MG63 (cell line): ENCODE measurements around the gene MYBPC1. TPM values are rescaled to one million over a fixed set of nuclear protein-coding genes. Genes with fewer than 3 reads are reported as not detected.
"Not testable (repeated sequence)": the region's sequence is repeated elsewhere in the genome, so short reads cannot be mapped to it uniquely, and the experiment has no call there.

Experiments
- DNase-seq: peaks from one replicate; pipeline ENCODE4 v3.0.0-alpha.2; 2020
- H3K27me3 ChIP-seq: fragments of 250-450 bp; sonication (Bioruptor Pico); 2 replicates; pipeline ENCODE4 v1.5.1; 2020; ENCODE audit warnings: mild to moderate bottlenecking, moderate library complexity
- H3K36me3 ChIP-seq: fragments of 250-450 bp; sonication (Bioruptor Pico); 2 replicates; pipeline ENCODE4 v1.5.1; 2020; ENCODE audit warnings: mild to moderate bottlenecking, moderate library complexity
- H3K4me3 ChIP-seq: fragments of 250-450 bp; sonication (Bioruptor Pico); 2 replicates; pipeline ENCODE4 v1.5.1; 2020; ENCODE audit warnings: mild to moderate bottlenecking, moderate library complexity
- H3K9me3 ChIP-seq: fragments of 250-450 bp; sonication (Bioruptor Pico); 2 replicates; pipeline ENCODE4 v1.5.1; 2020; ENCODE audit warnings: mild to moderate bottlenecking, moderate library complexity
- total RNA-seq: library from RNA; depleted of rRNA; stranded (reverse); fragments of >200 nt; shearing (Covaris generic); gene quantifications from 2 replicates; pipeline ENCODE4 v1.2.3, GENCODE V29; 2014; ENCODE audit warnings: low replicate concordance; rRNA removed

MYBPC1 gene
- not detected in 2 replicates for total RNA-seq

- H3K27me3 ChIP-seq, result 0 out of 2 replicates have a peak, but pooled peaks cover 2% of the 10 kb centered on the region
- no peak within 1 kb of the TSS for H3K4me3 ChIP-seq
- no peaks in the 10 kb centered on the region for H3K36me3 ChIP-seq
- no peak for DNase-seq
- H3K9me3 ChIP-seq, result no peaks in the 10 kb centered on the region
These were observed at the start of gene MYBPC1 for GRCh38 chr12:101594700-101595099. Gene MYBPC1, plus strand, starts transcription at chr12:101594971. Its CDS starts 100 bp downstream, at chr12:101595071.

- no peak for DNase-seq
- no peaks in the 10 kb centered on the region for H3K36me3 ChIP-seq
- no peak overlapping the region for H3K4me3 ChIP-seq
- H3K27me3 ChIP-seq, result no peaks in the 10 kb centered on the region
- no peaks in the 10 kb centered on the region for H3K9me3 ChIP-seq
These were observed 43.2 kb upstream of the MYBPC1 start for GRCh38 chr12:101551362-101552114.

GRCh38 chr12:101552277-101552676, 42.5 kb upstream of the MYBPC1 start:
- no peaks in the 10 kb centered on the region for H3K27me3 ChIP-seq
- no peaks in the 10 kb centered on the region for H3K36me3 ChIP-seq
- no peak overlapping the region for H3K4me3 ChIP-seq
- no peaks in the 10 kb centered on the region for H3K9me3 ChIP-seq
- DNase-seq, result peak; percentile 67

GRCh38 chr12:101557094-101557493, 37.7 kb upstream of the MYBPC1 start:
- Histone ChIP-seq H3K36me3 (no peaks in the 10 kb centered on the region), H3K27me3 (no peaks in the 10 kb centered on the region), H3K9me3 (no peaks in the 10 kb centered on the region), H3K4me3 (no peak overlapping the region)
- no peak for DNase-seq

- not testable (repeated sequence) for DNase-seq, H3K4me3 ChIP-seq, H3K36me3 ChIP-seq
These were observed 36.0 kb upstream of the MYBPC1 start for GRCh38 chr12:101558726-101559125.

GRCh38 chr12:101563212-101563611, 31.6 kb upstream of the MYBPC1 start:
- Histone ChIP-seq H3K36me3 (no peaks in the 10 kb centered on the region), H3K27me3 (no peaks in the 10 kb centered on the region), H3K9me3 (no peaks in the 10 kb centered on the region), H3K4me3 (no peak overlapping the region)
- no peak for DNase-seq

More at GRCh38 chr12:101558726-101559125, 36.0 kb upstream of the MYBPC1 start:
- not testable (repeated sequence) for H3K27me3 ChIP-seq, H3K9me3 ChIP-seq

GRCh38 chr12:101564912-101565311, 29.9 kb upstream of the MYBPC1 start:
- Histone ChIP-seq H3K36me3 (no peaks in the 10 kb centered on the region), H3K4me3 (no peak overlapping the region), H3K9me3 (no peaks in the 10 kb centered on the region), H3K27me3 (no peaks in the 10 kb centered on the region)
- no peak for DNase-seq

GRCh38 chr12:101566318-101566717, 28.5 kb upstream of the MYBPC1 start:
- DNase-seq, result no peak
- Histone ChIP-seq H3K4me3 (no peak overlapping the region), H3K27me3 (no peaks in the 10 kb centered on the region), H3K9me3 (no peaks in the 10 kb centered on the region), H3K36me3 (no peaks in the 10 kb centered on the region)

- Histone ChIP-seq H3K9me3 (no peaks in the 10 kb centered on the region), H3K27me3 (no peaks in the 10 kb centered on the region), H3K36me3 (no peaks in the 10 kb centered on the region), H3K4me3 (no peak overlapping the region)
- no peak for DNase-seq
These were observed 26.9 kb upstream of the MYBPC1 start for GRCh38 chr12:101567918-101568317.

- Histone ChIP-seq H3K9me3 (no peaks in the 10 kb centered on the region), H3K36me3 (no peaks in the 10 kb centered on the region), H3K4me3 (no peak overlapping the region), H3K27me3 (no peaks in the 10 kb centered on the region)
- peak; percentile 6 for DNase-seq
These were observed 24.7 kb upstream of the MYBPC1 start for GRCh38 chr12:101570047-101570446.

GRCh38 chr12:101571105-101571504, 23.7 kb upstream of the MYBPC1 start:
- no peak overlapping the region for H3K4me3 ChIP-seq
- H3K9me3 ChIP-seq, result no peaks in the 10 kb centered on the region
- DNase-seq, result no peak
- no peaks in the 10 kb centered on the region for H3K36me3 ChIP-seq
- no peaks in the 10 kb centered on the region for H3K27me3 ChIP-seq

- Histone ChIP-seq H3K4me3 (no peak overlapping the region), H3K9me3 (no peaks in the 10 kb centered on the region), H3K27me3 (no peaks in the 10 kb centered on the region), H3K36me3 (no peaks in the 10 kb centered on the region)
- DNase-seq, result no peak
These were observed 21.0 kb upstream of the MYBPC1 start for GRCh38 chr12:101573743-101574142.

GRCh38 chr12:101578417-101578816, 16.4 kb upstream of the MYBPC1 start:
- Histone ChIP-seq H3K27me3 (no peaks in the 10 kb centered on the region), H3K4me3 (no peak overlapping the region), H3K9me3 (no peaks in the 10 kb centered on the region), H3K36me3 (no peaks in the 10 kb centered on the region)
- DNase-seq, result no peak

GRCh38 chr12:101581190-101581589, 13.6 kb upstream of the MYBPC1 start:
- no peak for DNase-seq
- Histone ChIP-seq H3K9me3 (no peaks in the 10 kb centered on the region), H3K4me3 (no peak overlapping the region), H3K36me3 (no peaks in the 10 kb centered on the region), H3K27me3 (no peaks in the 10 kb centered on the region)

GRCh38 chr12:101582937-101583336, 11.8 kb upstream of the MYBPC1 start:
- Histone ChIP-seq H3K9me3 (no peaks in the 10 kb centered on the region), H3K4me3 (no peak overlapping the region), H3K36me3 (no peaks in the 10 kb centered on the region), H3K27me3 (peaks cover 4% of the 10 kb centered on the region; the same call in 1 of the 2 replicates)
- DNase-seq, result no peak

GRCh38 chr12:101590383-101590782, 4.4 kb upstream of the MYBPC1 start:
- H3K27me3 ChIP-seq, result peaks cover 6% of the 10 kb centered on the region; the same call in 1 of the 2 replicates
- H3K9me3 ChIP-seq, result no peaks in the 10 kb centered on the region
- H3K4me3 ChIP-seq, result no peak overlapping the region
- DNase-seq, result no peak
- H3K36me3 ChIP-seq, result no peaks in the 10 kb centered on the region

- Histone ChIP-seq H3K27me3 (peaks cover 6% of the 10 kb centered on the region; the same call in 1 of the 2 replicates), H3K9me3 (no peaks in the 10 kb centered on the region), H3K4me3 (no peak overlapping the region), H3K36me3 (no peaks in the 10 kb centered on the region)
- DNase-seq, result no peak
These were observed 3.0 kb upstream of the MYBPC1 start for GRCh38 chr12:101591781-101592180.

GRCh38 chr12:101592448-101592847, 2.3 kb upstream of the MYBPC1 start:
- H3K4me3 ChIP-seq, result no peak overlapping the region
- no peaks in the 10 kb centered on the region for H3K9me3 ChIP-seq
- H3K36me3 ChIP-seq, result no peaks in the 10 kb centered on the region
- peaks cover 6% of the 10 kb centered on the region; the same call in 1 of the 2 replicates for H3K27me3 ChIP-seq
- DNase-seq, result no peak
